ENCODE results near the gene PCCB. TPM values are rescaled to one million over a fixed set of nuclear protein-coding genes. Genes with fewer than 3 reads are reported as not detected.
"Not testable (repeated sequence)": the region's sequence is repeated elsewhere in the genome, so short reads cannot be mapped to it uniquely, and the experiment has no call there.

Gene PCCB
- total RNA-seq, 2 experiments from 2014 or later: 34.5 to 39.2 TPM

DNA sequence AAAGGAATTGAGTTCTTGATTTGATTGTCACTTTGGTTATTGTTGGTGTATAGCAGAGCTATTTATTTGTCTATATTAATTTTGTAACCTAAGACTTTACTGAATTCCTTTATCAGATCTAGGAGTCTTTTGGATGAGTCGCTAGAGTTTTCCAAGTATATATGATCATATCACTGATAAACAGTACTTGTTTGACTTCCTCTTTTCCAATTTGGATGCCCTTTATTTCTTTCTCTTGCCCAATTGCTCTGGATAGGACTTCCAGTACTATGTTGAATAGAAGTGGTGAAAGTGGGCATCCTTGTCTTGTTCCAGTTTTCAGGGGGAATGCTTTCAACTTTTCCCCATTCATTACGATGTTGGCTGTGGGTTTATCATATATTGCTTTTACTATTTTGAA lies 21.5 kb downstream of the PCCB start:
- Mint-ChIP-seq H3K36me3 (peaks cover 46% of the 10 kb centered on the region), H3K4me1 (peaks cover 27% of the 10 kb centered on the region)
- H3K9me3 Mint-ChIP-seq (ENCODE audit: low read depth); H3K27ac Mint-ChIP-seq; ATAC-seq; H3K4me3 Mint-ChIP-seq; DNase-seq; CTCF ChIA-PET; H3K27me3 Mint-ChIP-seq: not testable (repeated sequence)

DNA sequence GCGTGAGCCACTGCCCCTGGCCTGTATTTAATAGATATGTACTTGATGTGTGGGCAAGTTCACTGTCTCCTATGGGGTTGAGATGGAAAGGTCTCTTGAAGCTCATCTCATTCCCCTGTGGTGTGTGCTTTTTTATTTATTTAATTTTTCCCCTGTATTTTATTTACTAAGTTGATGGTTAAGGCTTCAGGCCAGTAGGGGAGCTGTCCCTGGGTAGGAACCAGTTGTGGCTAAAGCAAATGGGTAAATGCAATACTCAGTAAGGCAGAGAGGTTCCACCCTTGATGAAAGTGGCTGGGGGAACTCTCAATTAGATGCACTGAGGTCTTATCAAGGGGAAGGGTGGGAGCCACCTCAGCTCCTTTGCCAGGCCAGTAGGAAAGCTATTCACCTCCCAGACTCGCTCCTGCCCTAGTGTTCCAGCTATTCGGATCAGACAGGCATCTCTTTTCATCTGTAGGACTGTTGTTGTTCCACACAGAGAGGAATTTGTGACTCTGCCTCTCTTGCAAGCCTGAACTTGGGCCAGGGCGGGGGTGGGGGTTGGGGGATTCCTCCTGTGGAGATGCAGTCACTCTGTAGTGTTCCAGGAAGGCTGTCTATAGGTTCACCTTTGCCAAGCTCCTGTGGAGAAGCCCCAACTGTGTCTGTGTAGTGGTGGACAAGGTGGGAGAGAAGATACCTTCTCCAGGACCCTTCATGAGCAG lies 26.1 kb downstream of the PCCB start:
- H3K36me3 Mint-ChIP-seq: peaks cover 56% of the 10 kb centered on the region
- no peaks in the 10 kb centered on the region for H3K27me3 Mint-ChIP-seq
- H3K27ac Mint-ChIP-seq: no peak overlapping the region
- no peak for ATAC-seq
- DNase-seq: no peak
- peaks cover 12% of the 10 kb centered on the region for H3K9me3 Mint-ChIP-seq (ENCODE audit: low read depth)
- peaks cover 15% of the 10 kb centered on the region for H3K4me1 Mint-ChIP-seq
- no peak overlapping the region for H3K4me3 Mint-ChIP-seq
- CTCF ChIA-PET: no interaction called here

DNA sequence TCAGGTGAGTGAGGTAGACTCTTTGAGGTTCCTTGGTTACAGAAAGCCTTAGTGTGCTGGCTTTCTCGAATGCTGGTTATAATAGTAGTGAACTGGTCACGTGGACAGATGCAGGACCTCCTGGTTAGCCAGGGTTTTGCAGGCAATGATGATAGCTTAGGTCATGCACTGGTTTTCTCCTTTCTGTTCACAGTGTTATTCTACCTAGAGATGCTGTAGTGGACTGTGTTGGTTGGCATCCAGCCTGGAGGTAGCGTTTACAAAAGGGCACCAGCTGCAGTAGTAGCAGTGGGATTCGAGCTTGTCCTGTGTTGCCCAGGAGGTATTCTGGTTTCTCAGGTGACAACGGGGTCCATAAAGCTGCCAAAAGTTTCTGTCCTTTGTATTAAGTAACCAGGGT lies 27.0 kb downstream of the PCCB start:
- H3K27me3 Mint-ChIP-seq: no peaks in the 10 kb centered on the region
- DNase-seq (no peak), ATAC-seq (no peak)
- no peak overlapping the region for H3K4me3 Mint-ChIP-seq
- H3K9me3 Mint-ChIP-seq (ENCODE audit: low read depth): peaks cover 12% of the 10 kb centered on the region
- H3K4me1 Mint-ChIP-seq: peaks cover 11% of the 10 kb centered on the region
- CTCF ChIA-PET: no interaction called here
- peaks cover 62% of the 10 kb centered on the region for H3K36me3 Mint-ChIP-seq
- no peak overlapping the region for H3K27ac Mint-ChIP-seq

DNA sequence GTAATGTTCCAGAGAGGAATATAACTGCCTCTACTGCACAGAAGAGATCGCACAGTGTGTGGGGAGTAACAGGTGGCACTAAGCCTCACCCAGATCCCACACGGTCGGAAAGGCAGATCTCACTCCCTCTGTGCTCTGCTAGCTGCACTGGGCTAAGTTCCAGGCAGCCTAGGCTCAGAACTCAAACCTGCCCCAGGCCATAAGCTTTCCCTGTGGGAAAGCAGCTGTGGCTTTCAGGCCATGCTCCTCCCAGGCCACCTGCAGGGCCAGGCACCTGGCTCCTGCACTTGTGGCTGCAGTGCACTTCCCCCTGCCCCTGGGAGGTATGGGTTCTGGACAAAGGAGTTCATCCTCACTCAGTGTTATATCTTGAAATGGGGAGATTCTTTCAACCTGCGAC lies 27.5 kb downstream of the PCCB start:
- no peak overlapping the region for H3K27ac Mint-ChIP-seq
- no peak for ATAC-seq
- DNase-seq: no peak
- H3K9me3 Mint-ChIP-seq (ENCODE audit: low read depth): peaks cover 12% of the 10 kb centered on the region
- no peaks in the 10 kb centered on the region for H3K27me3 Mint-ChIP-seq
- peaks cover 7% of the 10 kb centered on the region for H3K4me1 Mint-ChIP-seq
- H3K4me3 Mint-ChIP-seq: no peak overlapping the region
- peaks cover 64% of the 10 kb centered on the region for H3K36me3 Mint-ChIP-seq
- CTCF ChIA-PET: no interaction called here

DNA sequence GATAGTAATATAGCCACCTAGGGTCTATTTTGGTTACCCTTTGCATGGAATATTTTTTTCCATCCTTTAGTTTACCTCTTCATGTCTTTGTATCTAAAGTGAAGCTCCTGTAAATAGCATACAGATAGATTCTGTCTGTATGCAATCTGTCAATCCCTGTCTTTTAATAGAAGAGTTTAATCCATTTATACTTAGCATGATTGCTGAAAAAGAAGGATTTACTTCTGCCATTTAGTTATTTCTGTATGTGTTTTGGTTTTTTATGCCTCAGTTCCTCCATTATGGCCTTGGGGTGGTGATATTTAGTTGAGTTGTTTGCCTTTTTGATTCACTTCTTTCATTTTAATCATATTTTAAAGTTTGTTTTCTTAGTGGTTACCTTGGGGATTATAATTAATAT lies 29.0 kb downstream of the PCCB start:
- Mint-ChIP-seq H3K4me3 (no peak overlapping the region), H3K9me3 (ENCODE audit: low read depth) (peaks cover 9% of the 10 kb centered on the region), H3K4me1 (peaks cover 2% of the 10 kb centered on the region), H3K36me3 (peaks cover 59% of the 10 kb centered on the region), H3K27me3 (no peaks in the 10 kb centered on the region), H3K27ac (no peak overlapping the region)
- ATAC-seq: no peak
- CTCF ChIA-PET: no interaction called here
- DNase-seq: no peak

DNA sequence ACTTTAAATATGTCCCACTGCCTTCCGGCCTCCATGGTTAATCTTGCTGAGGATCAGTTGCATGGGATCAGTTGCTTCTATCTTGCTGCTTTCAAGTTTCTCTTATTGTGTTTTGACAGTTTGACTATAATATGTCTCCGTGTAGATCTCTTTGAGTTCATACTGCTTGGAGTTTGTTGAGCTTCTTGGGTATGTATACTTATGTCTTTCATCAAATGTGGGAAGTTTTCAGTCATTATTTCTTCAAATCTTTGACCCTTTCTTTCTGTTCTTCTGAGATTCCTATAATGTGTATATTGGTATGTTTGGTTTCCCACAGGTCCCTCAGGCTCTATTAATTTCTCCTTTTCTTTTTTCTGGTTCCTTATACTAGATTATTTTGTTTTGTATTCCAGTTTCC lies 30.8 kb downstream of the PCCB start:
- CTCF ChIA-PET: interaction anchor here (0.9 kb wide), 1 partner anchor 29 kb away, joined by 3 read pairs; no protein-coding TSS in a partner anchor
- Mint-ChIP-seq H3K27me3 (no peaks in the 10 kb centered on the region), H3K4me3 (no peak overlapping the region), H3K27ac (no peak overlapping the region), H3K36me3 (peaks cover 55% of the 10 kb centered on the region), H3K4me1 (no peaks in the 10 kb centered on the region), H3K9me3 (ENCODE audit: low read depth) (peaks cover 9% of the 10 kb centered on the region)
- ATAC-seq (no peak), DNase-seq (no peak)

DNA sequence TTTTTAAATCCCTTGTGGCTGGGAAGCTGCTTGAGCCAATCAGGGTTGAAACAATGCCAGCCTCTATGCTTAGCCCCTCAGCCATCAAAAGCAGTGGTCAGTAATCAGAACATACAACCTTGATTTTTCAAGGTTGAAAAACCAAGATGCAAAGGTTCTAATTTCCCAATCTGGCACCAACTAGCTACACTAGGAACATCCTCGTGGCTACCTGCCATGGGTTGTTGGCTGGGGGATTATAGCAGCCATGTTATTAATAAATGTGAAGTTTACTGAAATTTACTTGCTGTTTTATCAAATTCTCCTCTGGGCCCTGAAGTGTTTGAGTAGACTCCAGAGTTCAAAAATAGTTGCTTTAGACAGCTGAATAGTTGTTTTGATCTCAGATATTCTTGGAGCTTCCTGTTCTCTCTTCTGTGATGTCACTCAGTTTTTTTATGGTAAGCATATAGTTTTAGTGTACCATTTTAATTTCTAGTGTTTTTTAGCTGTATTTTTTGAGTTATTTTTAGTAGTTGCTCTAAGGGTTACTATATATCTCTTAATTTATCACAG lies 31.9 kb downstream of the PCCB start:
- CTCF ChIA-PET: interaction anchor here (1.2 kb wide), 1 partner anchor 732 kb away, joined by 3 read pairs; no protein-coding TSS in a partner anchor
- no peak for DNase-seq
- Mint-ChIP-seq H3K27me3 (no peaks in the 10 kb centered on the region), H3K4me3 (no peak overlapping the region), H3K27ac (no peak overlapping the region), H3K36me3 (peaks cover 58% of the 10 kb centered on the region), H3K4me1 (no peaks in the 10 kb centered on the region), H3K9me3 (ENCODE audit: low read depth) (peaks cover 9% of the 10 kb centered on the region)
- no peak for ATAC-seq

DNA sequence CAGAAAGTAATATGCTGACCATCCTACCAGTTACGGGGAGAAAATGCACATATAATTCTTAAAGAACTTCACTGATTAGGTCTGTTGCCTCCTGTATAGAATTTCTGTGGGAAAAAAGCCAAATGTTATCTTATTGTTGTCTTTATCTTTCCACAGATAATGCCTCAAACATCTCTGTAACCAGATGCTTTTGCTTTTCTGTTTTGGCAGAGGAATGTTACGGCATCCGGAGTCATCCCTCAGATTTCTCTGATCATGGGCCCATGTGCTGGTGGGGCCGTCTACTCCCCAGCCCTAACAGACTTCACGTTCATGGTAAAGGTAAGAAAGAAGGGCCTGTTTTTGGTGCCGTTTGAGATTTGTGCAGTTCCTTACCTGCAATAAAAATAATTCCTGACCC lies 33.5 kb downstream of the PCCB start:
- Mint-ChIP-seq H3K27ac (no peak overlapping the region), H3K9me3 (ENCODE audit: low read depth) (peaks cover 8% of the 10 kb centered on the region), H3K27me3 (no peaks in the 10 kb centered on the region), H3K4me3 (no peak overlapping the region), H3K4me1 (no peaks in the 10 kb centered on the region), H3K36me3 (peaks cover 50% of the 10 kb centered on the region)
- CTCF ChIA-PET: no interaction called here
- DNase-seq (no peak), ATAC-seq (no peak)

DNA sequence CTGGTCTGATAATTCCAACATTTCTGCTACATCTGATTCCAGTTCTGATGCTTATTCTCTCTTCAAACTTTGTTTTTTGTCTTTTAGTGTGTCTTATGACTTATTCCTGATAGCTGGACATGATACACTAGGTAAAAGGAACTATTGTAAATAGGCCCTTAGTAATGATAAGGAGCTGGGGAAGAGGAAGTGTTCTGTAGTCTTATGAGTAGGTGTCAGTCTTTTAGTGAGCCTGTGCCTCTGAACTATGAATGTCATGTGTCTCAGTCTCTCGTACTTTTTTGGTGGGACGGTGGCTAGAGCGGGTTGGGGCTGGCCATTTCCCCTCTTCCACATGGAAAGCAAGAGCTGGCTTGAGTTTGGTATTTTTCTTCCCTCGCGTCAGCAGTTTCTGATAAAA lies 41.2 kb downstream of the PCCB start:
- DNase-seq (no peak), ATAC-seq (no peak)
- H3K27me3 Mint-ChIP-seq: no peaks in the 10 kb centered on the region
- H3K4me3 Mint-ChIP-seq: no peak overlapping the region
- H3K9me3 Mint-ChIP-seq (ENCODE audit: low read depth): no peaks in the 10 kb centered on the region
- peaks cover 30% of the 10 kb centered on the region for H3K36me3 Mint-ChIP-seq
- CTCF ChIA-PET: no interaction called here
- no peak overlapping the region for H3K27ac Mint-ChIP-seq
- no peaks in the 10 kb centered on the region for H3K4me1 Mint-ChIP-seq

DNA sequence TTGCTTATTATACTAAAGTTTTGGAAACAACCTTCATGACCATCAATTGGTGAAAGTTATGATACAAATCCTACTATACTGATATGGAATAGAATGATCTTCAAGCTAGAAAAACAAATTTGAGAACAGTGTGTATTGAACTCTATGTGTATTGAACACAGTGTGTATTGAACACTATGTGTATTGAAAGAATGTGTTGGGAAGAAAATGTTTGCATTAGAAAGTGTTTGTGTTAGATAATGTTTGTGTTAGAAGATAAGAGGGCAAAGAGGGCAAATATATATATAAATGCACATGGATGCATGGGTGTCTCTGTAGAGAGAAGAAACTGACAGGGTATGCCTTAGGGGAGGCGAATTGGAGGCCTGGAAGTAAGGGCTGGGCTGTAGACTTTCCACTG lies 42.4 kb downstream of the PCCB start:
- H3K36me3 Mint-ChIP-seq: peaks cover 24% of the 10 kb centered on the region
- DNase-seq: no peak
- ATAC-seq: no peak
- H3K4me3 Mint-ChIP-seq: no peak overlapping the region
- H3K27ac Mint-ChIP-seq: no peak overlapping the region
- CTCF ChIA-PET: interaction anchor here (0.9 to 2.2 kb wide), 2 partner anchors 24 to 218 kb away, joined by 3 to 6 read pairs; no protein-coding TSS in a partner anchor
- H3K4me1 Mint-ChIP-seq: no peaks in the 10 kb centered on the region
- no peaks in the 10 kb centered on the region for H3K9me3 Mint-ChIP-seq (ENCODE audit: low read depth)
- H3K27me3 Mint-ChIP-seq: no peaks in the 10 kb centered on the region

DNA sequence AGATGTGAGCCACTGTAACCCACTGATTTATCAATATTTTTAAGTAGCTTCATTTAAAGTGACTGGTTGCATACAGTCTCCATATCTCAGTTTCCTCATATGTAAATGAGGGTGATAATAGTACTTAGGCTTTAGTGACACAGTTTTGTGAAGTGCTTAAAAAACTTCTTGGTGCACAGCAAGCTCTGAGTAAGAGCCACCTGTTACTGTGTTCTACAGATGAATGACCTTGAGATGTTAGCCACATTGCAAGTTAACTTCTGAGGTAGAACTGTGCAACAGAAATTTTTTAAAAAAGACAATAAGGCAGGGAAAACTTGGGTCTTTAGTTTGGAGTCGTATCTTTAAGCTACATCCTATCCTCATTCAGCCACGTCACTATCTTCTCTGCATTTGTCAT lies 43.1 kb downstream of the PCCB start:
- no peak overlapping the region for H3K27ac Mint-ChIP-seq
- no peaks in the 10 kb centered on the region for H3K4me1 Mint-ChIP-seq
- DNase-seq (no peak), ATAC-seq (no peak)
- no peak overlapping the region for H3K4me3 Mint-ChIP-seq
- no peaks in the 10 kb centered on the region for H3K27me3 Mint-ChIP-seq
- CTCF ChIA-PET: interaction anchor here (0.6 to 2.2 kb wide), 2 partner anchors 219 to 618 kb away, joined by 3 to 6 read pairs; no protein-coding TSS in a partner anchor
- H3K36me3 Mint-ChIP-seq: peaks cover 24% of the 10 kb centered on the region
- no peaks in the 10 kb centered on the region for H3K9me3 Mint-ChIP-seq (ENCODE audit: low read depth)

DNA sequence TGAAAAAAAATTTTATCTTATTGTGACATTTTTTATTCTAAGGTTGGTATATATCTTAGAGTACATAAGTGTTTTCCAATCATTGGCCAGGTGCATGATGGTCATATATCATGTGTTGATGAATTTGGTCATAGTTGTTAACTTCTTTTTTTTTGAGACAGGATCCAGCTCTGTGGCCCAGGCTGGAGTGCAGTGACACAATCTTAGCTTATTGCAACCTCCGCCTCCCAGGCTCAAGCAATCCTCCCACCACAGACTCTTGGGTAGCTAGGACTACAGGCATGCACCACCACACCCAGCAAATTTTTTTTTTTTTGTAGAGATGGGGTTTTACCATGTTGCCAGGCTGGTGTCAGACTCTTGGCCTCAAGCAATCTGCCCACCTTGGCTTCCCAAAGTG lies 44.0 kb downstream of the PCCB start:
- CTCF ChIA-PET: interaction anchor here (2.2 kb wide), 1 partner anchor 220 kb away, joined by 6 read pairs; no protein-coding TSS in a partner anchor
- no peak overlapping the region for H3K4me3 Mint-ChIP-seq
- peaks cover 24% of the 10 kb centered on the region for H3K36me3 Mint-ChIP-seq
- no peak for DNase-seq
- no peaks in the 10 kb centered on the region for H3K9me3 Mint-ChIP-seq (ENCODE audit: low read depth)
- ATAC-seq: no peak
- no peaks in the 10 kb centered on the region for H3K4me1 Mint-ChIP-seq
- H3K27me3 Mint-ChIP-seq: no peaks in the 10 kb centered on the region
- H3K27ac Mint-ChIP-seq: no peak overlapping the region

DNA sequence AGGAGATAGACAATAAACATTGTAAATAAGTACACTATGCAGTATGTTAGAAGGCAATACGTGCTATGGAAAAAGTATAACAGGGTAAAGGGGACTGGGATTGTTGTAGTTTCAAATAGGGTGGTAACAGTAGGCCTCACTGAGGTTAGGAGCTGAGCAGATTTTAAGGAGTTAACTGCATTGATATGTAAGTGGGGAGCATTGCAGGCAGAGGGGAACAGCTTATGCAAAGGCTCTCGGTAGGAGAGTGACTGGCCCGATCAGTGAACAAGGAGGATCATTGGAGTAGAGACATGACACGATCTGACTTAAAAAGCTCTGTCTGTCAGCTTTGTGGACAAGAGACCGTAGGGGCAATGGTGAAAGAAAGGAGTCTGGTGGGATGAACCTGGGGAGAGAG lies 46.8 kb downstream of the PCCB start:
- CTCF ChIA-PET: interaction anchor here (1.0 kb wide), 1 partner anchor 17 kb away, joined by 3 read pairs; no protein-coding TSS in a partner anchor

DNA sequence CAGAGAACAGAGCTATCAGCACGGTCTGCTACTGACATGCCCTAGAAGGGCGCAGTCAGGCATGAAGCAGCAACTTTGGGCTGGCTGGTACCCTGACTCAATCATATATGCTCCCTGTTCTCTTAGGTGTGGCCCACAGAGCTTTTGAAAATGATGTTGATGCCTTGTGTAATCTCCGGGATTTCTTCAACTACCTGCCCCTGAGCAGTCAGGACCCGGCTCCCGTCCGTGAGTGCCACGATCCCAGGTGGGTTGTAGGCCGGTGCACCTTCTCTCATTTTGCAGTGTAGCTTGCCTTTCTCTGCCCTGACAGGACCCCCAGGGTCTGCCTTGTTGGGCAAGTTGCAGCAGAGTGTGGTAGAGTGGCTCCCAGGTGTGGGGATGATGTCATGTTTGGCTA lies 47.7 kb downstream of the PCCB start:
- Mint-ChIP-seq H3K4me3 (no peak overlapping the region), H3K9me3 (ENCODE audit: low read depth) (no peaks in the 10 kb centered on the region), H3K36me3 (peaks cover 9% of the 10 kb centered on the region), H3K27me3 (no peaks in the 10 kb centered on the region), H3K27ac (no peak overlapping the region), H3K4me1 (no peaks in the 10 kb centered on the region)
- no peak for DNase-seq
- CTCF ChIA-PET: interaction anchor here (1.0 kb wide), 1 partner anchor 16 kb away, joined by 3 read pairs; no protein-coding TSS in a partner anchor
- ATAC-seq: no peak

More for the DNA sequence above, 46.8 kb downstream of the PCCB start:
- H3K27me3 Mint-ChIP-seq: no peaks in the 10 kb centered on the region
- no peak overlapping the region for H3K4me3 Mint-ChIP-seq
- no peak for ATAC-seq
- peaks cover 13% of the 10 kb centered on the region for H3K36me3 Mint-ChIP-seq
- H3K9me3 Mint-ChIP-seq (ENCODE audit: low read depth): no peaks in the 10 kb centered on the region
- no peaks in the 10 kb centered on the region for H3K4me1 Mint-ChIP-seq
- H3K27ac Mint-ChIP-seq: no peak overlapping the region
- no peak for DNase-seq

All from activated CD8-positive, alpha-beta memory T cell treated with anti-CD3 and anti-CD28 coated beads, Interleukin-2, amount 10 ng/mL, durations not matched to agents 7 days and 5 days (primary cell).